Testis (tissue), 3 donors: ENCODE results near the gene MYBPHL. TPM values are rescaled to one million over a fixed set of nuclear protein-coding genes. Genes with fewer than 3 reads are reported as not detected.

Experiments
- DNase-seq: peaks from one replicate; pipeline ENCODE4 v3.0.0-alpha.2; 2019
- H3K27ac ChIP-seq, 2 donors: fragments of 200-600 bp; sonication (generic); one replicate each; pipeline ENCODE4 v1.5.1; 2019
- H3K27me3 ChIP-seq: fragments of 200-600 bp; sonication (generic); one replicate; pipeline ENCODE4 v1.5.1; 2019
- H3K36me3 ChIP-seq: fragments of 200-600 bp; sonication (generic); one replicate; pipeline ENCODE4 v1.5.1; 2017; ENCODE audit warnings: low read depth; ENCODE audit errors: missing control alignments
- H3K4me1 ChIP-seq: fragments of 200-600 bp; sonication (generic); one replicate; pipeline ENCODE4 v1.5.1; 2019
- H3K4me3 ChIP-seq, 2 donors: fragments of 200-600 bp; sonication (generic); one replicate each; pipeline ENCODE4 v1.5.1; 2017 to 2019
- H3K9me3 ChIP-seq: fragments of 200-600 bp; sonication (generic); one replicate; pipeline ENCODE4 v1.5.1; 2017
- CTCF ChIP-seq, 3 experiments: fragments of 450-650 bp in 2 of 3; fragments of 200-600 bp in 1 of 3; sonication (generic) in 1 of 3; IDR thresholded peaks; one replicate each; pipeline ENCODE4 v1.5.1; 2016 to 2019; ENCODE audit warnings: antibody characterized with exemption in 3 of 3, mild to moderate bottlenecking in 2 of 3, moderate library complexity in 1 of 3
- POLR2A ChIP-seq: fragments of 450-650 bp; IDR thresholded peaks from one replicate; pipeline ENCODE4 v1.6.1; 2017; ENCODE audit warnings: antibody characterized with exemption, mild to moderate bottlenecking, moderate library complexity
- WGBS, 2 donors: methylation state at CpG; one replicate each; pipeline ENCODE4 v1.1.5; 2018; 5-methylcytosine and 5-hydroxymethylcytosine counted together
- intact Hi-C: fragments of 100-400 bp; cut with DNase I; formaldehyde crosslinking; loops from one replicate; pipeline ENCODE4 v1.15.1; 2023; ENCODE audit warnings: low total_unique reads
- polyA plus RNA-seq: library from polyadenylated mRNA; stranded (reverse); fragments of 350-450 nt; fragmentation: Illumina TruSeq; extraction: RNeasy Lipid Tissue Mini Kit (QIAGEN cat#74804); gene quantifications from one replicate; pipeline ENCODE4 v1.2.3, GENCODE V29; 2014; ENCODE audit warnings: low read depth, low replicate concordance; ENCODE audit not compliant: insufficient read depth
- total RNA-seq, 2 donors: library from RNA; depleted of rRNA; stranded (reverse); fragments of >200 nt; gene quantifications; one replicate each; pipeline ENCODE4 v1.2.3, GENCODE V29; 2016

MYBPHL gene
- total and polyA plus RNA-seq, 3 donors from 2014 or later, result 0.99 to 1.5 TPM; not detected in 1

GRCh38 chr1:109277434-109278204, 29.2 kb downstream of the MYBPHL start:
- Histone ChIP-seq H3K4me1 (peaks cover 73% of the 10 kb centered on the region), H3K36me3 (no peaks in the 10 kb centered on the region), H3K27me3 (no peaks in the 10 kb centered on the region), H3K4me3 (no peak overlapping the region), H3K9me3 (no peaks in the 10 kb centered on the region), H3K27ac (peak overlapping the region; percentile 28 to 87)
- 66 to 74% methylated on average over 7 of the region's 7 CpGs for WGBS, 2 donors
- TF ChIP-seq POLR2A, result no peak
- peak; percentile 84 to 95 (median 90) for TF ChIP-seq CTCF (IDR thresholded peaks at IDR 0.05)
- DNase-seq, result peak; percentile 94
- intact Hi-C loops, result no loop called here

DNA sequence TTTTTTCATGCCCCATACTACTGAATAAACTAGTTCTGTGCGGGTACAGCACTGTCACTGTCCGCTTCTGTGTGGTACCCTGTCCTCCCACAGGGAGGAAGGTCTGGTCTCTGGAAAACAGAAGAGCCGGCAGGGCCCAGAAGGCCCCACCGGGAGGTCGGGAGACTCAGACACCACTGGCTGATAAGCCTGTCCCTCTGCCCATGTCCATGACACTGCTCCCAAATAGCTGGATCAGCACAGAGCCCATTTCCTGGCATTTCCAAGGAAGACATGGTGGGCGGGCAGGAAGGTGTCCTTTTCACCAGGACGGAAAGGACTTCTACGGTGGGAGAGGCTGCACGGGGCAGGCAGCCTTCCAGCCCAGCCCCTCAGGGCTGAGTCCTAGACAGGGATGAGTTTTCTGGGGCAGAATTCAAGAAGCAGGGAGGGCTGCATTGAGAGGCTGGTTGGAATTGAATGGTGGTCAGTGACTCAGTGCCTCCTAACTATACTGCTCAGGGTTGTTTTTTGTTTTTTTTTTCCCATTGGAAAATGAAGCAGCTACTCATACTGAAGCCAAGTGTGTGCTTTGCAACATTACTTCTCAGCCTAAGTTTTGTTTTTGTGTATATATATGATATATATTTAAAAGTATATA, 31.0 kb downstream of the MYBPHL start:
- TF ChIP-seq CTCF (IDR thresholded peaks at IDR 0.05), result no peak
- no peak for TF ChIP-seq POLR2A
- intact Hi-C loops, result no loop called here
- H3K4me1 ChIP-seq, result peaks cover 72% of the 10 kb centered on the region
- H3K27me3 ChIP-seq, result no peaks in the 10 kb centered on the region
- H3K27ac ChIP-seq, result peak overlapping the region; percentile 87 to 95
- H3K36me3 ChIP-seq, result no peaks in the 10 kb centered on the region
- H3K9me3 ChIP-seq, result no peaks in the 10 kb centered on the region
- no peak for DNase-seq
- no peak overlapping the region for H3K4me3 ChIP-seq
- whole genome bisulfite sequencing, 2 donors, result 47 to 49% methylated on average over 9 of the region's 9 CpGs

- H3K27ac ChIP-seq, result peak overlapping the region; percentile 87 to 95
- intact Hi-C loops, result no loop called here
- no peak for TF ChIP-seq CTCF (IDR thresholded peaks at IDR 0.05)
- no peak for TF ChIP-seq POLR2A
- H3K4me1 ChIP-seq, result peaks cover 61% of the 10 kb centered on the region
- no peaks in the 10 kb centered on the region for H3K27me3 ChIP-seq
- no peaks in the 10 kb centered on the region for H3K36me3 ChIP-seq
- DNase-seq, result peak; percentile 92
- WGBS, 2 donors, result 40 to 68% methylated on average over 24 of the region's 24 CpGs
- no peaks in the 10 kb centered on the region for H3K9me3 ChIP-seq
- H3K4me3 ChIP-seq, result no peak overlapping the region
Measured at GRCh38 chr1:109274533-109275476, 32.0 kb downstream of the MYBPHL start.

GRCh38 chr1:109273570-109274288, 33.1 kb downstream of the MYBPHL start:
- H3K27me3 ChIP-seq, result no peaks in the 10 kb centered on the region
- WGBS, 2 donors, result 74 to 79% methylated on average over 21 to 30 of the region's 30 CpGs
- H3K9me3 ChIP-seq, result no peaks in the 10 kb centered on the region
- H3K4me3 ChIP-seq, result no peak overlapping the region
- peak overlapping the region; percentile 87 to 95 for H3K27ac ChIP-seq
- no peak for DNase-seq
- H3K36me3 ChIP-seq, result no peaks in the 10 kb centered on the region
- intact Hi-C loops, result no loop called here
- peaks cover 51% of the 10 kb centered on the region for H3K4me1 ChIP-seq
- TF ChIP-seq POLR2A (no peak), CTCF (IDR thresholded peaks at IDR 0.05) (no peak)
